ENCODE data around the gene KLHL29.

Gene KLHL29

GRCh38 chr2:23453836-23454460, 69.0 kb downstream of the KLHL29 start:
- H3K9me3 ChIP-seq (ENCODE audit: control insufficient read depth, insufficient read depth, low read length), result no peaks in the 10 kb centered on the region
- peaks cover 9% of the 10 kb centered on the region; the same call in 1 of the 2 replicates for H3K4me1 ChIP-seq (ENCODE audit: control insufficient read depth, low read length)
- H3K27ac ChIP-seq (ENCODE audit: low read depth, low read length), result no peak overlapping the region
- no peaks in the 10 kb centered on the region for H3K79me2 ChIP-seq (ENCODE audit: control insufficient read depth, low read length)
- H3K27me3 ChIP-seq (ENCODE audit: control insufficient read depth, low read length), result peaks cover 23% of the 10 kb centered on the region
- no peaks in the 10 kb centered on the region for H4K20me1 ChIP-seq (ENCODE audit: control insufficient read depth, insufficient read depth, low read depth, low read length)
- TF ChIP-seq CTCF (IDR thresholded peaks at IDR 0.05; ENCODE audit: low read depth, low read length, poor library complexity, severe bottlenecking), result no peak
- no peak for TF ChIP-seq EZH2phosphoT487 (IDR thresholded peaks at IDR 0.05; ENCODE audit: borderline replicate concordance, low read length)
- H3K9me2 ChIP-seq (replicated peaks; ENCODE audit: control insufficient read depth, low read length), result no peaks in the 10 kb centered on the region
- no peaks in the 10 kb centered on the region for H3K36me3 ChIP-seq (ENCODE audit: control insufficient read depth, low read length)
- H3K4me2 ChIP-seq (ENCODE audit: low read length), result no peak overlapping the region
- no peaks in the 10 kb centered on the region for H3F3A ChIP-seq (ENCODE audit: control insufficient read depth, insufficient read depth)
- H3K4me3 ChIP-seq (ENCODE audit: low read length), result no peak overlapping the region

- Histone ChIP-seq H3K9me2 (replicated peaks; ENCODE audit: control insufficient read depth, low read length) (no peaks in the 10 kb centered on the region), H3K27me3 (ENCODE audit: control insufficient read depth, low read length) (peaks cover 22% of the 10 kb centered on the region), H3K4me2 (ENCODE audit: low read length) (no peak overlapping the region), H4K20me1 (ENCODE audit: control insufficient read depth, insufficient read depth, low read depth, low read length) (no peaks in the 10 kb centered on the region), H3F3A (ENCODE audit: control insufficient read depth, insufficient read depth) (no peaks in the 10 kb centered on the region), H3K27ac (ENCODE audit: low read depth, low read length) (no peak overlapping the region), H3K79me2 (ENCODE audit: control insufficient read depth, low read length) (no peaks in the 10 kb centered on the region), H3K36me3 (ENCODE audit: control insufficient read depth, low read length) (no peaks in the 10 kb centered on the region), H3K9me3 (ENCODE audit: control insufficient read depth, insufficient read depth, low read length) (no peaks in the 10 kb centered on the region), H3K4me3 (ENCODE audit: low read length) (no peak overlapping the region), H3K4me1 (ENCODE audit: control insufficient read depth, low read length) (peaks cover 4% of the 10 kb centered on the region; the same call in 1 of the 2 replicates)
- TF ChIP-seq CTCF (IDR thresholded peaks at IDR 0.05; ENCODE audit: low read depth, low read length, poor library complexity, severe bottlenecking), result no peak
- no peak for TF ChIP-seq EZH2phosphoT487 (IDR thresholded peaks at IDR 0.05; ENCODE audit: borderline replicate concordance, low read length)
Observed at GRCh38 chr2:23454501-23455120, 69.6 kb downstream of the KLHL29 start.

- H3K4me3 ChIP-seq (ENCODE audit: low read length), result no peak overlapping the region
- no peaks in the 10 kb centered on the region for H3K36me3 ChIP-seq (ENCODE audit: control insufficient read depth, low read length)
- TF ChIP-seq CTCF (IDR thresholded peaks at IDR 0.05; ENCODE audit: low read depth, low read length, poor library complexity, severe bottlenecking) (no peak), EZH2phosphoT487 (IDR thresholded peaks at IDR 0.05; ENCODE audit: borderline replicate concordance, low read length) (no peak)
- H3K9me2 ChIP-seq (replicated peaks; ENCODE audit: control insufficient read depth, low read length), result no peaks in the 10 kb centered on the region
- H3K27me3 ChIP-seq (ENCODE audit: control insufficient read depth, low read length), result peaks cover 22% of the 10 kb centered on the region
- H3K27ac ChIP-seq (ENCODE audit: low read depth, low read length), result no peak overlapping the region
- no peaks in the 10 kb centered on the region for H3F3A ChIP-seq (ENCODE audit: control insufficient read depth, insufficient read depth)
- peaks cover 3% of the 10 kb centered on the region; the same call in 1 of the 2 replicates for H3K4me1 ChIP-seq (ENCODE audit: control insufficient read depth, low read length)
- H3K4me2 ChIP-seq (ENCODE audit: low read length), result no peak overlapping the region
- no peaks in the 10 kb centered on the region for H4K20me1 ChIP-seq (ENCODE audit: control insufficient read depth, insufficient read depth, low read depth, low read length)
- H3K79me2 ChIP-seq (ENCODE audit: control insufficient read depth, low read length), result no peaks in the 10 kb centered on the region
- H3K9me3 ChIP-seq (ENCODE audit: control insufficient read depth, insufficient read depth, low read length), result no peaks in the 10 kb centered on the region
Observed at GRCh38 chr2:23456396-23456795, 71.4 kb downstream of the KLHL29 start.
